ENCODE data around the gene MATK.
A peak's percentile ranks its signal among the peaks of the same experiment; 100 is the strongest.
"Not testable (repeated sequence)": the region's sequence is repeated elsewhere in the genome, so short reads cannot be mapped to it uniquely, and the experiment has no call there.

Gene MATK

DNA sequence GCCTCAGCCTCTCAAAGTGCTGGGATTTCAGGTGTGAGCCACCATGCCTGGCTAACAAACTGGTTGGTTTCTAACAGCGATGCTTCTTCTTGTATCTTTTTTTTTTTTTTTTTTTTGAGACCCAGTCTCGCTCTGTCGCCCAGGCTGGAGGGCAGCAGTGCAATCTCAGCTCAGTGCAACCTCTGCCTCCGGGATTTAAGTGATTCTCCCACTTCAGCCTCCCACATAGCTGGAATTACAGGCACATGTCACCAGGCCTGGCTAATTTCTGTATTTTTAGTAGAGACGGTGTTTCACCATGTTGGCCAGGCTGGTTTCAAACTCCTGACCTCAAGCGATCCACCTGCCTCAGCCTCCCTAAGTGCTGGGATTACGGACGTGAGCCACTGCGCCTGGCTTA is 30.0 kb upstream of the MATK start:
- DNase-seq, result not testable (repeated sequence)

DNA sequence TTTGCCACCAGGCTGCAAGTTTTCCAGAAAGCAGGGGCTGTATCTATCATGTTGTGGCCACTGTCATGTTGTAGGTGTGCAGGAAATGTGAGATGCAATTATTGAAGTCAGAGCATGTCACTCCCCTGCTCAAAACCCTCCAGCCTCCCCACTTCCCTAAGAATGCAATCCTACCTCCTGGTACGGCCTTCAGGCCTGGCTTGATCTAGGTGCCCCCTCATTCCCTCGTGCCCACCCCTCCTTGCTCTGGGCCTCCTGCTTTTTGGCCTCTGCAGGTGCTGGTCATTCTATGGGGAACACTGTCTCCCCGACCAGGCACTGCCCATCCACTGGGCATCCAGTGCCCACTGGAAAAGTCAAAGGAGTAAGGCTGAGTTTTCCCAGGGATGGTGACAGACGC is 28.5 kb upstream of the MATK start:
- no peak for DNase-seq

DNA sequence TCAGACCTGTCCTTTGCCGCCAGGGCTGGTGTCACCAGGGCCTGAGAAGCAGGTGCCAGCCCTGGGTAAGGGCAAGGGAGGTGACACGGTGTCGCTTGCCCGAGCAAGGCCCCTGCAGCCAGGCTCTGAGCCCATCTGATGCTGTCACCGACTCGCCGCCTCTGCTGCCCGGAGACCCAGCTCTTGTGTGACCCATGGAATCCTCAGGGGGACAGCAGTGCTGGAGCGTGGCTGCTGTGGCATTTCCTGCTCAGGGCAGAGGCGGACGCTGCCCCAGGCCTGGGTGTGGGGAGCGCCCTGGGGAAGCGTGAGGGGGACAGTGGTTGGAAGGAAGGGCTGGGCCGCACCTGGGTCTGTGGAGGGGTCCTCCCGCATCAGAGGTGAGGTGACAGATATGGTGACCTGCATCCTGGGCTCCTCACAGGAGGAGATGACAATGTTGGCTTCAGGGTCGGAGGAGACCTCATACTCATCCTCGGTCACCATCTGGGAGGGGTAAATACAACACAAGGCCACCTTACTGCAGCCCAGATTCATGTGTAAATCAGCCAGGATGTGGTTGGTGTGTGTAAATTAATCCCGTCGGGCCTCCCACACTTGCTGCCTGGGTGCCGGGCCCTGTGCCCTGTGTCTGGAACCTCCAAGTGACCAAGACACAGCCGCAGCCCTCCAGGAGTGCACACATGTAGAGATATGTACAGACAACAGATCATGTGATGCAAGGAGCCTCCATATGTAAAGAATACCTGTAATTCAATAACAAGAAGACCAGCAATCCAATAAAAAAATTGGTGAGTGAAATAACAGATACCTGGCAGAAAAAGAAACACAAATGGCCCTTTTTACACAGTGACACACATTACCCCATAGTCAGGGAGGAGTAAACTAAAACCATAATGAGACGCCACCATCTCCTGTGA is 27.6 kb upstream of the MATK start:
- DNase-seq, result no peak

DNA sequence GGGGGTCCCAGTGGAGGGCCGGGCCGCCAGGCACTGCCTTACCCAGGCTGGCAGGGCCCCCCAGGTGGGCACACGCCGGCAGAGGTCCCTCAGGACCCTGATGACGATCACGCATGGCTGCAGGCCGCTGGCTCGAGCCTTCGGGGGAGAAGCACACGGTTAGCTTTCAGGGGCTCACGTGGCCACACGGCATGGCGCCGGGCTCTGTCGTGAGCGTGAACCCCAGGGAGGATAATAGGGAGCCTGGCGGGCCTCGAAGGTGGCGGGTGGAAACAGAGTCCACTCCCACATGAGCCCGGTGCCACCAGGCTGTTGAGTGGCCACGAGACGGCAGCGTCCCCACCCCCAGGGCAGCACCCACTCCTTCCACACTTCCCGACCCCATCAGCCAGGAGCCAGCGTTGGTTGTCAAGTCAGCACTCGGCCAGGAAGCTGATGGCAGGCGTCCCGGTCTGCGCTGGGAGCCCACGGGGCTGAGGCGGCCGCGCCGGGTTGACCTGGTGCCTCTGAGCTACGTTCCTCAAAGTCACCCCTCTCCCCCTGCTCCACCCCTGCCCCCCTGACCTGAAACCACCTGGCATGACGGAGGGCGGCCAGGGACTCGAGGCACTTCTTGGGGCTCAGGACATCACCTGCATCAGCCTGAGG is 24.7 kb upstream of the MATK start:
- no peak for DNase-seq

DNA sequence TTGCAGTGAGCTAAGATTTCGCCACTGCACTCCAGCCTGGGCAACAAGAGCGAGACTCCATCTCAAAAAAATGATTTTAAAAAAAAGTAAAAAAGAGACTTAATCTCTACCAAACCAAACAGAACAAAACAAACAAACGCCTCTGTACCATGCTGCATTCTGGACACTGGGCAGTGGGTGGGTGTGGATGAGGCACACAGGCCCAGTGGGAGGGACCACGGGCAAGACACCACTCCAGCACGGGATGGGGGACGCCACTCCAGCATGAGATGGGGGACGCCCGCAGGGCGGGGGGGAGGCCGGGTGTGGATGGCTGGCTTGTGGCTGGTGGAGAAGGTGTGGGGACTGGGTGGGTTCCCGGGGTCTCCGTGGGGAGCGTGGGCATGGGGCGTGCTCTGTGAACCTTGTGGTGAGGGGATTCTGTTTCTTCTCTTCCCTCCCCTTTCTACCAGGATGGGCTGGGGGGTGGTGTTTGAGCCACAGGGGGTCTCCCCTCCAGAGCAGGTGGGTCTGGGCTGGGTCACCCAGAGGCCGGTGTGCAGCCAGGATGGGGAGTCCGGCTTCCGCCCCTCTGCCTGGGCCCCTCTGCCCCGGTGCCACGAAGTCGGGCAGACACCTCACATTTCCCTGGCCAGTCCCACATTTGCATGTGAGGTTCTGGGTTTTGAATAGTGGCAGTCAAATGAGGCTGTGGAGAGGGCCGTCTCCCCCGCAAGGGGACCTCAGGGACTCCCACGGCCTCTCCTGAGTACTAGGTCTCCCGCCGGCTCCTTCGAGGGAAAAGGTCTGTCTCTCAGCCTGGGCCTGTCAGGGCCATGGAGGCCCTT is 23.9 kb upstream of the MATK start:
- DNase-seq, result no peak

DNA sequence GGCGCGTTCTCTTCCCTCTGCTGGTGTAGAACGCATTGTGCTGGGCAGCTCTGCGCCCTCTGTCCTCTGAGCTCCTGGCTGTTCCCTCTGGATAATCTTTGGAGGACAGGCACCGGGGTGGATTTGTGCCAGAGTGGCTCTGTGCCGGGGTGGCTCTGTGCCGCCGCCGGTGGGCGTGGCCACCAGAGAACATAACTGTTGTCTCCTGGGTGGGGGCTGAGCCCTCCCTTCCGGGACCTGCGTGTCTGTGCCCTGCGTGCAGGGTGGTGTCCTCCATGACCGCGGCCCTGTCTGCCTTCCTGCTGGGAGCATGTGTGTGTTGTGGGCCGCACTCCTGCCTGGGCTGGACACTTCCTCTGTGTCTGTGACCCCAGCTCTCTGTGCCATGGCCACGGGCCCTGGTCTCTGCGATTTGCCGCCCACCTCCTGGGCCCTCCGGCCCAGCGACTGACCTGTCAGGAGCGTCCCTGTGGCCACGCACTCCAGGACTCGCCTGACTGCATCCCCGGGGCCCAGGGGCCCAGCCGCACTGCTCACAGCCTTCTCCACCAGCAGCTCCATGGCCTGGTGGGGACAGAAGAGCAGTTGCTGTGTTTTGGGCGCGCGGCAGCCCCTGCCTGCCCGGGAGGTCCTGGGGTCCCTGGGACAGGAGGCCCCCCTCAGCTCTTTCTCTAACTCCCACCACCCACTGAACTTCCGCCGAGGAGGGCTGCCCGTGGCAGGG is 22.4 kb upstream of the MATK start:
- DNase-seq, result no peak

DNA sequence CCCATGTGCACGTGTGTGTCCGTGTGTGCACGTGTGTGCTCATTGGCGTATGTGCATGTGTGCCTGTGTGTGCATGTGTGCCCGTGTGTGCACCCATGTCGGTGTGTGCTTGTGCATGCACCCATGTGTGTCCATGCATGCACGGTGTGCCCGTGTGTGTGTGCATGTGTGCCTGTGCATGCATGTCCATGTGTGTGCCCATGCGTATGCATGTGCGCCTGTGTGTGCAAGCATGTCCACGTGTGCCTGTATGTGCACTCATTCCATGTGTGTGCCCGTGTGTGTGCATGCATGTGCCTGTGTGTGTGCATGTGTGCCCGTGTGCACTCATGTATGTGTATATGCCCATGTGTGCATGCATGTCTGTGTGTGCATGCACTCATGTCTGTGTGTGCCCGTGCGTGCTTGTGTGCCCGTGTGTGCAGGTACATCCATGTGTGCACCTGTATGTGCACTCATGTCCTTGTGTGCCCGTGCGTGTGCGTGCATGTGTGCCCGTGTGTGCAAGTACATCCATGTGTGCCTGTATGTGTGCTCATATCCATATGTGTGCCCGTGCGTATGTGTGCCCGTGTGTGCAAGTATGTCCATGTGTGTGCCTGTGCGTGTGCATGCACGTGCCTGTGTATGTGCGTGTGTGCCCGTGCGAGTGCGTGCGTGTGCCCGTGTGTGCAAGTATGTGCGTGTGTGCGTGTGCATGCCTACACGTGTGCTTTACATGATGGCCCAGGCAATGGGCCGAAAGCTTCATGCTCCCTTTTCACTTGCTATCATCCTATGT is 21.6 kb upstream of the MATK start:
- no peak for DNase-seq

DNA sequence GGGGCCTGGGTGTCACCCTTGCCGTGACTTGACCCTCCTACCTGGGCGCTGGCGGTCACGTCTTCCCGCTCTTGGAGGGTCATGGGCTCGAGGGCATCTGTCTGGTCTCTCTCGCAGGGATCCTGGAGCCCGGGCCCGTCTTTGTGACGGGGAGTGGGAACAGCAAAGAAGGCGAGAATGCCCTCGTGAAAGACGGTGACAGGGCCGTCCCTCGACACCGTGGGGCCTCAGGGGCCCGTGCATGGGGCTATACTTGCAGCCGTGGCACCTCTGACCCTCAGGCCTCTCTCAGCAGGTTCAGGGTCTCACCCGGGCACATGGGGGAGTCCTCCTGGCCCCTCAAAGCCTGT is 20.9 kb upstream of the MATK start:
- no peak for DNase-seq

DNA sequence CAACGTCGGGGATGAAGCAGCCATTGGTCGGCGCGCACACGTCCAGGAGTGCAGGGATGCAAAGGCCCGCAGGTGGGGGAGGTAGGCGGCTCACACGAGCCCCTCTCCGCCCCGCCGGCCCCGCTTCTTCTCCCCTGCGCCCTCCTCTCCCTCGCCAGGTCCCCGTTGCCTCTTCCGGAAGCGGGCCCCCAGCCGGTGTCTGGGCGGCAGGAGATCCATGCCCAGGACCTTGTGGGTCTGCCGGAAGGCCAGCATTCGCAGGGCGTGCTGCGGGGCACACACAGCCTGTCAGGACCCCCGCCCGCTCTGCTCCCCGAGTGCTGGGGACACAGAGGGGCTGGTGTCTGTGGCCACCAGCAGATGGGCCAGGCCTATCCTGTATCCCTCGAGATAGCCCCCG is 19.7 kb upstream of the MATK start:
- DNase-seq, result no peak

DNA sequence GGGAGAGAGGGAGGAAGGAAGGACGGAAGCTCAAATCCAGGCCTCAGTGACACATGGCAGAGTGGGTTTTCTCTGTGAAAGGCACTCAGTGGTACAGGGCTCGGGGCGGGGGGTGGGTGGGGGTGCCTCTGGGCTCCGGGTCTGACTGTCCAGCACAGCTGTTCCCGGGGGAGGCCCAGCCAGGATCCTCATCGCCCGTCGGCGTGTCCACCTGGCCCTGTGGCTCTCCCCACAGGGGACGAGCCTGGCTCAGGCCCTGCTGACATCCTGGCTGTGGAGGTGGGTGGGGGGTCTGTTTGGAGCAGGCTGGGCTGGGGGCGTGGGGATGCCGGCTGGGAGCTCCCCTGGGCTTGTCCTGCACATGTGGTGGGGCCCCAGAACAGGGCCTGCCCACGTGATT is 18.2 kb upstream of the MATK start:
- DNase-seq, result no peak

DNA sequence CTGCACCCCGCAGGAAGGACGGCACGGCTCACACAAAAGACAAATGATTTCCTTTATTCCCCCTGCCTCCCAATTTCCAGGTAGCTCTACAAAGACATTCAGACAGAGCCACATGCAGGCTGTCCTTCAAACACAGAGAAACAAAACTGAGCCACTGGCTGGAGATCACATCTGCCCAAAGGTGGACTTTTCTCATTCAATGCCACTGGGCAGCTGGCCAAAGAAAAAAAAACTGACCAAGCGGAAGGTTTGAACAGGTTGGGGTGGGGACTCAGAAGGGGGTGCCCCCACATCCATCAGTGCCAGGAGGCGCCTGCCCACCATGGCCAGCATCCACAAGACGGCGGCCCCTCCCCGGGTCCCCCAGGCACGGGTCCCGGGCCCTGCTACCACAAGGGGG is 17.8 kb upstream of the MATK start:
- DNase-seq, result no peak

DNA sequence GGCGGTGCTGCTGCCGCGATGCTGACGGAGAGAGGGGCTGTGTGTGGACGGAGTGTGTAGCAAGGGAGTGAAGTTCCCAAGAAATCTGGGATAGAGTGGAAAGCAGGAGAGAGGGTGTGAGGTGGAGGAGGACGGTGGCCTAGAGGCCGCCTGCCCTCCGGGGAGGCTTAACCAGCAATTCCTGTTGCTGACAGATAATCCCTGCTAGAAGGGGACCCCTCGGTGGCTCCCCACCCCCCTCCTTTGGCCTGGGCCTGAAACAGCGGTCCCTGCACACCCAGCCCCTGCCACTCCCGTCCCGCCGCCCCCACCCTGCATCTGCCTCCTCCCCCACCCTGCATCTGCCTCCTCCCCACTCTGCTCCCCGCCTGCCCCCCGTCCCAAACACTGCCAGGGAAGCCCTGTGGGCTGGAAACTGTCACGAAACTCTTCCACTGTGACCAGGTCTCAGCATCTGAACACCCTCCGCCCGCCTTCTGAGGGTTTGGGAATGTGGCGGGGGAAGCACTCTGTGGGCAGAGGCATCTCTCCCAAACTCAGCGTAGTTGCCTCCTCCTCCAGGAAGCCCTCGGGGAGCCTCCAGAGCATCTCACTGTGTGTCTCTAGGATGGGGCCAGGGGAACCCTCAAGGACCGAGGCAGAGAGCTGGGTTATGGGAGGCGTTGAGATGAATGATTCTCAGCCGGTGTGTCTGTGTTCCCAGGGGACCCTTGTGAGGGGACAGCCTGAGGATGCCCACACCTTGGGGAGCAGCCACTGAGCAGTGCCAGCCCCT is 17.1 kb upstream of the MATK start:
- DNase-seq, result no peak

DNA sequence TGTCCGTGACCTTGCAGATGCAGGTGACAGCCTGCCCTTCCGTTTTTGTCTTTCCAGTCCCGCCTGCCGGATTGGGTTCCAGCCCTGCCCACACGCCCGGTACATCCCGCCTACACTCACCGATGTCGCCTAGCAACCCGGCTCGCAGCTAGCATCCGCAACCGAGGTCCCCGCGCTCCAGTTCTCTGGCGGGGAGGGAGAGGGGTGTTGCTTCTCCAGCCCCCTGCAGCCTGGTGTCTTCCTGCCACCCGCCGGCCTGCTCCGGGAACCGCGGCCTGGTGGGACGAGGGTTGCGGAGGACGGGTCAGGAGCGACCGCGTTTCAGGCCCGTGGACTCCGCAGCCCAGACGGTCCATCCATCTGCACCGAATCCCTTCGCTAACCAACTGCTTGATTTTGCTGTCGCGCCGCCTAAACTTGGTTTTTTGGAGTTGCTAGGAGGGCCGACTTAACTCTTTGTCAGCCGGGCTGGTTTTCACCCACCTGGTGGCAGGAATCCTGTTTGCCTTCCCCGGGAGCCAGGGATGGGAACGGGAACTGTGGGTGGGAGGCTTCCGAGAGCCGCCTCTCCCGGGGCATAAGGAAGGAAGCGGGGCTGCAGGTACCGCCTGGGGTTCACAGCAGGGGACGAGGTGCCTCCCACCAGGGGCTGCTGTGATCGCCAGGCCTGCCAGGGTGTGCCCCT is 15.4 kb upstream of the MATK start:
- peak; percentile 35 for DNase-seq

DNA sequence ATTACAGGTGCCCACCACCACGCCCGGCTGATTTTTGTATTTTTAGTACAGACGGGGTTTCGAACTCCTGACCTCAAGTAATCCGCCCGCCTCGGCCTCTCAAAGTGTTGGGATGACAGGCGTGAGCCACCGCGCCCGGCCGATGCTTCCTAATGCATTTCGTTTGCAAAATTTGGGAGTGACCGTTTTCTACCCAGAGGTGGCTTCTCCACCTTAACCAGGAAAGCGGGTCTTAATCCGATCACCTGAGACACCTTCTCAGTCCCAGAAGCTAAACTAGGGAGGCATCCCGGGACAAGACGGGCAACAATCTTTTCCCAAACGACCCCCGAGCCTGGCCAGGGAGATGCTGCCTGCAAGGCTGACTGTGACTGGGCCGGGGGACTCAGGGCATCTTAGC is 14.8 kb upstream of the MATK start:
- DNase-seq, result no peak

DNA sequence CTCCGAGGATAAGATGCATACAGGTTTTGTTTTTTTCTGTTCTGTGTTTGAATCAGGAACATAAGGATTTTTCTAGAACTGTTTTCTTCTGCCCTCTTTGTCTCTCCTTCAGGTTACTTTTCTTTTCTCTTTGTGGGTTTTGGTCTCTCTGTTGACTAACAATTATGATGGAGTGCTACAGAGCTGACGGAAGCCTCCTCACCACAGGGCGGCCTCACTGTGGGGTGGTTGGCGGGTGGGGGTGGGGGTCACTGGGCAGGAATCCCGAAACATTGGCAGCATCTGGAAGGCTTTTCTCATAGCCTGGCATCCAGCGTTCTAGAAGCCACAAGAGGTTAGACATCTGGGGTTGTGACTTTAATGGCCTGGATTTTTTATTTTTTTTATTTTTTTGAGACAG is 12.0 kb upstream of the MATK start:
- DNase-seq, result no peak

DNA sequence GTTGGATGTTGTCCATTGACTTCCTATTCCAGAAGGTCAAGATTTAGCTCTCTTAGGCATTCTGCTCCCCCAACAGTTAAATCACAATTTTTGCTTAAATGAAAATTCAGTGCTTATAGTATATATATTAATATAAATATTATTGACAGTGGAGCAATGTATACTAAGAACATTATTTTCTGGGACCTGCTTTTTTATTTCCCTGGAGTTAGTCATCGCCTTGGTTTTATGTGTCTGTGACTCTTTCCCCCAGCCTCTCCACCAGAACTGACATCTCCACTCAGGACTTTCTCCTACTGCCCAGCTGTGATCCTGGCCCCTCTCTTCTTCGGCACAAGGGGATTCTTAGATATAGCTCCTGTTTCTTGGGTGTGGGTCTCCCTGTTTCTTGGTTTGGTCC is 10.2 kb upstream of the MATK start:
- DNase-seq, result no peak

DNA sequence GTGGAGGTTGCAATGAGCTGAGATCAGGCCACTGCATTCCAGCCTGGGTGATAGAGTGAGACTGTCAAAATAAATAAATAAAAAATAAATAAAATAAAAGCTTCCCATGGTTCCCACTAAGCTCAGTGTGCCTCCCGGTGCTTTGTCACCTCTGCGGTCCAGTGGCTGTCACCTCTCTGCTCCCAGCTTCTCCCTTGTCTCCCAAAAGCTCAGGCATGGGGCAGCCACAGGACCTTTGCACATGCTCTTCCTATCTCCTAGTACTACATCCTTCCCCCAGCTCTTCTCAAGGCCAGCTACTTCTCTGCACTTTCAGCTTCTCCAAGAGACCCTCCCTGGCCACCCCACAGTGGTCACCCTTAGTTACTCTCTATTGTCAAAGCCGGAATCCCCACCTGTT is 7.6 kb upstream of the MATK start:
- DNase-seq, result no peak

DNA sequence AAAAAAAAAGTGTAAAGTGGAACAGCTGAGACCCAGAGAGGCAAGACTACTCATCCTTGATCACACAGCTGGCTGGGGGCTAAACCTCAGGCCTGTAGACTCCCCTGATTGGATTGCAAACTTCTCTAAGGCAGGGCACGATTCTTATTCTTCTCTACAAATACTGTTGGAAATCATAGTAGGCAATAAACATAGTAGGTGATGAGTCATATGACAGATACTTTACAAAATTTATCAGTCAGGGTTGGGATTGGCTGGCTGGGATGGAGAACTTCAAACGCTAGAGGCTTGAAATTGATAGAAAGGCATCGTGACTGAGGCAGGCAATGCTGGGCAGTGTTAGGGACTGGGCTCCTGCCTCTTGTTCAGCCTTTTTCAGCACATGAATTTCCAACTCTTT is 5.9 kb upstream of the MATK start:
- no peak for DNase-seq

DNA sequence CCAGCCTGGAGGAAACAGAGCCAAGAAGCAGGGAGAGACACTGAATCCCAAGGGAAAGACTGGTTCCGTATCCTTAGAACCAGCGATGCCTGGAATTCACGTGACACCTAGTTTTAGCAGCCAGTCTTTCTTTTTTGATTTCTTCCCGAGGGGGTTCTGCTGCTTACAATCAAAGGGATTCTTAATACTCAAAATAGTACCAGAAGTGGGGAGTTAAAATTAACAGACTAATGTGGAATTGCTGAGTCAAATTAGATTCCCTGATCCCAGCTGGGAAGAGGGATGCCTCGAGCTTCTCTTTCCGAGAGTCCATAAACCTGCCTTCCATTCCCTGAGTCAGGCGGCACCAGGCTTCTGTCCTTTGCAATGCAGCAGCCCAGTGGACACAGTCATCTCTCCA is 4.8 kb upstream of the MATK start:
- no peak for DNase-seq

DNA sequence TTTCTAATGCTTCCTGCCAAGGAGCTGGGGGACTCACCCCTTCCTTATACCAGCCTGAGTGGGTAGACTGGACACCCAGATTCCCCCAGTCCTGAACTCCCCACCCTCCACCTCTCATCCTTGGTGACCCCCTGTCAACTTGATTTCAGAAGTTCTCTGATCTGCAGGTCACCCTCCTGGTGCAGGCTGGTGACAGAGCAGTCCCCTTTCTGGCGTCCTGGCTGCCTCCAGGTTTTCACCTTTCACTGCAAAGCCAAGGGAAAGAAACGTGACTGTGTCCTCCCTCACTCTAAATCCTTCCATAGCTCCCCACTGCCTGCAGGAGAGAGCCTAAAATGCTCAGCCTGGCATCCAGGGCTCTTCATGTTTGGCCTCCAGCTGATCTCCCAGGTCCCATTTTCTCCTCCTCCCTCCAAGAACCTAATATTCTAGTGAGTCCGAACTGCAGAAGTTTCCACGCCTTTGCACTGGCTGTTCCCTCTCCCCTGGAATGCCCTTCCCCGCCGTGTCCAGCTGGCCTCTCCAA is 4.1 kb upstream of the MATK start:
- no peak for DNase-seq
